Heart left ventricle (tissue), 16 donors: Measurements from ENCODE around the gene LKAAEAR1. TPM values are rescaled to one million over a fixed set of nuclear protein-coding genes. Genes with fewer than 3 reads are reported as not detected.
A peak's percentile ranks its signal among the peaks of the same experiment; 100 is the strongest.

Experiments
- ATAC-seq, 4 donors: fragments of 200-7000 bp; cut with Tn5 transposase; one replicate each; pipeline ENCODE4 v1.9.1; 2020 to 2022; ENCODE audit warnings: moderate library complexity in 4 of 4, mild to moderate bottlenecking in 3 of 4, moderate number of reproducible peaks in 1 of 4
- DNase-seq, 5 donors: peaks; one replicate each; pipeline ENCODE4 v3.0.0-alpha.2; 2020
- H3K27ac ChIP-seq, 12 donors: fragments of 200-600 bp; sonication (generic) in 4 of 12; one replicate each; pipeline versions ENCODE4 v1.5.0 to v1.8.0; 2016 to 2022; ENCODE audit warnings: mild to moderate bottlenecking in 2 of 12
- H3K27me3 ChIP-seq, 9 donors: fragments of 200-600 bp; sonication (generic) in 2 of 9; one replicate each; pipeline versions ENCODE4 v1.5.1 to v1.8.0; 2016 to 2022; ENCODE audit warnings: mild to moderate bottlenecking in 3 of 9
- H3K36me3 ChIP-seq, 9 donors: fragments of 200-600 bp; sonication (generic) in 2 of 9; one replicate each; pipeline versions ENCODE4 v1.5.0 to v1.8.0; 2018 to 2022; ENCODE audit warnings: mild to moderate bottlenecking in 2 of 9
- H3K4me1 ChIP-seq, 12 donors: fragments of 200-600 bp; sonication (generic) in 4 of 12; one replicate each; pipeline versions ENCODE4 v1.5.0 to v1.8.0; 2016 to 2022; ENCODE audit warnings: mild to moderate bottlenecking in 3 of 12
- H3K4me3 ChIP-seq, 12 donors: fragments of 200-600 bp; sonication (generic) in 4 of 12; one replicate each; pipeline versions ENCODE4 v1.5.0 to v1.8.0; 2017 to 2022; ENCODE audit warnings: mild to moderate bottlenecking in 9 of 12, moderate library complexity in 4 of 12
- H3K9me3 ChIP-seq, 12 donors: fragments of 200-600 bp; sonication (generic) in 4 of 12; one replicate each; pipeline versions ENCODE4 v1.5.0 to v1.8.0; 2016 to 2022; ENCODE audit warnings: mild to moderate bottlenecking in 1 of 12
- CTCF ChIP-seq, 12 donors: fragments of 200-600 bp; sonication (generic) in 4 of 12; IDR thresholded peaks; one replicate each; pipeline versions ENCODE4 v1.5.0 to v1.8.0; 2018 to 2022; ENCODE audit warnings: antibody characterized with exemption in 12 of 12, mild to moderate bottlenecking in 5 of 12
- POLR2A ChIP-seq, 2 donors: fragments of 450-650 bp; IDR thresholded peaks; one replicate each; pipeline ENCODE4 v1.6.1; 2017; ENCODE audit warnings: antibody characterized with exemption in 2 of 2, mild to moderate bottlenecking in 2 of 2, moderate library complexity in 2 of 2
- WGBS, 4 donors: extraction: QIAGEN DNeasy Blood & Tissue Kit in 2 of 4; methylation state at CpG; one replicate each; pipeline versions ENCODE4 v1.1.5 to v1.1.7; 2013 to 2018; 5-methylcytosine and 5-hydroxymethylcytosine counted together
- intact Hi-C, 10 donors: fragments of 100-400 bp; cut with DNase I; formaldehyde crosslinking; loops; one replicate each; pipeline versions ENCODE4 v1.11.1 to v1.14.2; 2022
- polyA plus RNA-seq, 2 donors: library from polyadenylated mRNA; stranded (reverse); fragments of 200-250 nt; gene quantifications; one replicate each; pipeline ENCODE4 v1.2.3, GENCODE V29; 2013
- total RNA-seq, 9 donors: library from RNA; depleted of rRNA in 2 of 9; stranded (reverse); fragments of >200 nt in 2 of 9; fragmentation: NEBNext Ultra II Directional in 3 of 9; extraction: Animal tissue kit (Norgen Biotek cat#: 25700) in 3 of 9; gene quantifications; one replicate each; pipeline versions ENCODE4 v1.1.0 to v1.2.4, GENCODE V29; 2016 to 2023
- donor health status: ischemic (EF 13 %, LVEDD 7.1; RV severe dilation, severe dysfunction).
- donor health status: healthy with polysubstance abuse.
- donor health status: DM: no; HTN: yes; CAD: no.
- donor health status: DM: no; HTN: no; CAD: no.
- donor health status: ischemic (EF 25% LVEDD 6.9; RV normal size, moderate dysfunction).
- donor health status: ischemic (EF 25% LVEDD 5.7; RV mildly dilated, moderate dysfunction).
- donor health status: healthy.
- donor health status: DM: yes; HTN: yes; CAD: no.
- donor health status: ischemic (EF 35%, LVEDD 5.7; RV mildly dilated, moderate dysfunction).
- donor health status: nonischemic (EF 11% LVEDD 7.7; RV severe dilation, severe dysfunction).
- donor health status: DM: yes; HTN: yes; CAD: no.
- donor health status: PGD.
- donor health status: ischemic (EF 29% LVEDD 5.4; RV normal size, mild dysfunction).
- donor health status: nonischemic (EF 23%, LVEDD 6.1; RV moderate dilation, normal function).

The LKAAEAR1 gene
- total and polyA plus RNA-seq, 11 donors = not detected

GRCh38 chr20:64036346-64037198 is 47.6 kb downstream of the LKAAEAR1 start:
- H3K4me1 ChIP-seq = peaks cover 8 to 64% (median 31%) of the 10 kb centered on the region in 12 donors
- intact Hi-C loops = loop anchor here in 8 of 10 donors (5.0 to 10.0 kb wide), 4 partner anchors 52 to 86 kb away; partner anchors contain the start of gene PRPF6 (in 4 of the 8)

GRCh38 chr20:64035933-64036345 is 48.3 kb downstream of the LKAAEAR1 start, which contains the start of gene C20orf204:
C20orf204 (plus strand) TSS chr20:64036182; CDS start chr20:64036324, 142 bp downstream.
- 60 to 84% (median 83%) methylated on average over 5 to 10 of the region's 10 CpGs for WGBS, 4 donors
- intact Hi-C loops = loop anchor here in 8 of 10 donors (5.0 to 10.0 kb wide), 4 partner anchors 51 to 86 kb away; partner anchors contain the start of gene PRPF6 (in 4 of the 8)
- Histone ChIP-seq H3K4me1 (peaks cover 2 to 58% (median 27%) of the 10 kb centered on the region in 12 donors), H3K27me3 (peaks cover 0 to 47% (median 30%) of the 10 kb centered on the region in 9 donors), H3K4me3 (no peak within 1 kb of the TSS), H3K9me3 (no peaks in the 10 kb centered on the region), H3K36me3 (peaks cover 0 to 41% (median 31%) of the 10 kb centered on the region in 9 donors), H3K27ac (peak within 1 kb of the TSS in 1 of 12 donors; percentile 55)
- DNase-seq = no peak
- no peak for TF ChIP-seq POLR2A (IDR thresholded peaks at IDR 0.05)
- TF ChIP-seq CTCF (IDR thresholded peaks at IDR 0.05) = no peak
- ATAC-seq = no peak

More at GRCh38 chr20:64036346-64037198, 47.6 kb downstream of the LKAAEAR1 start:
- Histone ChIP-seq H3K27ac (peak overlapping the region in 1 of 12 donors; percentile 55), H3K27me3 (peaks cover 0 to 54% (median 35%) of the 10 kb centered on the region in 9 donors), H3K4me3 (no peak overlapping the region), H3K9me3 (no peaks in the 10 kb centered on the region), H3K36me3 (peaks cover 0 to 37% (median 25%) of the 10 kb centered on the region in 9 donors)
- DNase-seq (peak in 1 of 5 donors; percentile 8), ATAC-seq (no peak)
- TF ChIP-seq CTCF (IDR thresholded peaks at IDR 0.05) (no peak), POLR2A (IDR thresholded peaks at IDR 0.05) (no peak)
- WGBS, 4 donors = 72 to 83% (median 76%) methylated on average over 12 to 17 of the region's 17 CpGs

DNA sequence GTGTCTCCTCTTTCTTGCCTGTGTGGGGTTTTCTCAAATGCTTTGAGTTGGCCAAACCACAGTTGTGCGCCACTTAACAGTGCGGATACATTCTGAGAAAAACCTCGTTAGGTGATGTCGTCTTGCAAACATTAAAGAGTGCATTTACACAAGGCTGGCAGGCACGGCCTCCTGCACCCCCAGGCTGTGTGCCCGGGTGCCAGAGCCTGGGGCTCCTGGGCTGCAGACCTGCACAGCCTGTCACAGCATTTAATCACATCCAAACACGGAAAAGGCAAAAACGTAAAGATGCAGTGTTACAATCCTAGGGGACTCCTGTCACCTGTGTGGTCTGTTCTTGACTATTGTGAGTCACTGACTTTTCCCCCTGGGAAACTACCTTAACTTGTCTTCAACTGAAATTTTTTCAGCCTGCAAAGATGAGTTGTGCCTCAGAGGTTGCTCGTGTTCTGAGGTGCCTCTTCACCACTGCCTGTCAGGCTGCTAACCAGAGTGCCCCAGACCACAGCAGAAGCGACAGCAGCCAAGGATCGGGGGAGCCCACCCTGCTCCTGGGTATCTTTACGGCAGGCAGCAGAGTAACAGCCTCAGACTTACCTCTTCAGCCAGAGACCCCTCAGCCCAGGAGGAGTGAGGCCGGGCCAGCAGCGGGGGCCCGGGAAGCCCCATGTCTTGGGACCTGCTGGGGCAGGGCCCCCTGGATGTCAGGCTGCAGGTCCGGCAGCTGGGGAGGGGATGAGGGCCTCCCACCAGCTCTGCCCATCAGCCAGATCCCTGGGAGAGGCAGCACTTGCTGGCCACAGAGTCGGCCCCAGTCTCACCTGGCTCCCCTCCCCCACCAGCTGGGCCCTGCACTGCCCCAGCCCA is 48.9 kb downstream of the LKAAEAR1 start:
- TF ChIP-seq POLR2A (IDR thresholded peaks at IDR 0.05) (no peak), CTCF (IDR thresholded peaks at IDR 0.05) (no peak)
- peaks cover 2 to 52% (median 23%) of the 10 kb centered on the region in 12 donors for H3K4me1 ChIP-seq
- DNase-seq (no peak), ATAC-seq (no peak)
- no peak overlapping the region for H3K4me3 ChIP-seq
- H3K27ac ChIP-seq = peak overlapping the region in 1 of 12 donors; percentile 55
- 83 to 97% (median 86%) methylated on average over 11 to 17 of the region's 17 CpGs for WGBS, 4 donors
- H3K9me3 ChIP-seq = no peaks in the 10 kb centered on the region
- H3K27me3 ChIP-seq = peaks cover 0 to 42% (median 25%) of the 10 kb centered on the region in 9 donors
- peaks cover 0 to 47% (median 38%) of the 10 kb centered on the region in 9 donors for H3K36me3 ChIP-seq
- intact Hi-C loops = loop anchor here in 8 of 10 donors (5.0 to 10.0 kb wide), 4 partner anchors 50 to 87 kb away; partner anchors contain the start of gene PRPF6 (in 4 of the 8)
